GM12801 (cell line): Measurements from ENCODE around the gene RILPL2.

ENCODE experiments used
- TF ChIP-seq, protein P1 (sequence below): IDR thresholded peaks from one replicate; pipeline ENCODE4 v1.5.1; 2011; ENCODE audit warnings: control low read depth; ENCODE audit not compliant: insufficient read length; ENCODE audit errors: extremely low read depth

The RILPL2 gene

GRCh38 chr12:123379391-123379790 lies 57.1 kb downstream of the RILPL2 start:
- TF ChIP-seq, protein P1, sequence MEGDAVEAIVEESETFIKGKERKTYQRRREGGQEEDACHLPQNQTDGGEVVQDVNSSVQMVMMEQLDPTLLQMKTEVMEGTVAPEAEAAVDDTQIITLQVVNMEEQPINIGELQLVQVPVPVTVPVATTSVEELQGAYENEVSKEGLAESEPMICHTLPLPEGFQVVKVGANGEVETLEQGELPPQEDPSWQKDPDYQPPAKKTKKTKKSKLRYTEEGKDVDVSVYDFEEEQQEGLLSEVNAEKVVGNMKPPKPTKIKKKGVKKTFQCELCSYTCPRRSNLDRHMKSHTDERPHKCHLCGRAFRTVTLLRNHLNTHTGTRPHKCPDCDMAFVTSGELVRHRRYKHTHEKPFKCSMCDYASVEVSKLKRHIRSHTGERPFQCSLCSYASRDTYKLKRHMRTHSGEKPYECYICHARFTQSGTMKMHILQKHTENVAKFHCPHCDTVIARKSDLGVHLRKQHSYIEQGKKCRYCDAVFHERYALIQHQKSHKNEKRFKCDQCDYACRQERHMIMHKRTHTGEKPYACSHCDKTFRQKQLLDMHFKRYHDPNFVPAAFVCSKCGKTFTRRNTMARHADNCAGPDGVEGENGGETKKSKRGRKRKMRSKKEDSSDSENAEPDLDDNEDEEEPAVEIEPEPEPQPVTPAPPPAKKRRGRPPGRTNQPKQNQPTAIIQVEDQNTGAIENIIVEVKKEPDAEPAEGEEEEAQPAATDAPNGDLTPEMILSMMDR = no peak

- TF ChIP-seq, protein P1 = no peak
Measured at GRCh38 chr12:123369229-123369628, 67.3 kb downstream of the RILPL2 start.

- TF ChIP-seq, protein P1 = no peak
Measured at GRCh38 chr12:123367511-123367910, 69.0 kb downstream of the RILPL2 start.
